Measurements from ENCODE around the gene GALR2.

- TF ChIP-seq ELF4 (IDR thresholded peaks at IDR 0.05) (no peak), ARNT (IDR thresholded peaks at IDR 0.05) (no peak), LEF1 (IDR thresholded peaks at IDR 0.05; ENCODE audit: borderline replicate concordance) (no peak), SP1 (IDR thresholded peaks at IDR 0.05) (no peak), BHLHE40 (IDR thresholded peaks at IDR 0.05; ENCODE audit: borderline replicate concordance) (no peak), FOXK2 (IDR thresholded peaks at IDR 0.05) (no peak), CTBP1 (IDR thresholded peaks at IDR 0.05; ENCODE audit: borderline replicate concordance) (no peak), FOXM1 (IDR thresholded peaks at IDR 0.05; ENCODE audit: borderline replicate concordance) (no peak), FOXA1 (IDR thresholded peaks at IDR 0.05) (no peak), SUZ12 (IDR thresholded peaks at IDR 0.05) (no peak), PKNOX1 (IDR thresholded peaks at IDR 0.05) (no peak)
Measured at GRCh38 chr17:76094046-76094445, 19.5 kb downstream of the GALR2 start.

Data from HEK293T (cell line).